Kidney (tissue), 14 donors: Measurements from ENCODE around the gene TRPC4AP. TPM values are rescaled to one million over a fixed set of nuclear protein-coding genes. Genes with fewer than 3 reads are reported as not detected.

Experiments
- DNase-seq, 5 donors: peaks; one replicate each; pipeline ENCODE4 v3.0.0-alpha.2; 2013 to 2020
- FAIRE-seq: peaks from 2 replicates; lab custom pipeline; 2012; peaks lifted over from hg19 to GRCh38; lab: Jason Lieb, UNC
- H3K27ac ChIP-seq, 2 donors: one replicate each; pipeline ENCODE4 v1.7.0; 2013; ENCODE audit warnings: low read depth in 2 of 2, low read length in 2 of 2, inconsistent platforms in 1 of 2
- H3K27me3 ChIP-seq: one replicate; pipeline ENCODE4 v1.7.1; 2013; ENCODE audit warnings: low read length, inconsistent platforms; ENCODE audit not compliant: control insufficient read depth, insufficient read depth
- H3K36me3 ChIP-seq, 3 donors: one replicate each; pipeline versions ENCODE4 v1.7.0 to v1.7.1; 2013; ENCODE audit warnings: low read length in 3 of 3, control low read depth in 1 of 3, inconsistent platforms in 1 of 3; ENCODE audit not compliant: insufficient read depth in 3 of 3, control insufficient read depth in 2 of 3
- H3K4me1 ChIP-seq, 3 donors: one replicate each; pipeline versions ENCODE4 v1.7.0 to v1.7.1; 2013; ENCODE audit warnings: low read length in 3 of 3, inconsistent platforms in 1 of 3, low read depth in 1 of 3; ENCODE audit not compliant: control insufficient read depth in 2 of 3, insufficient read depth in 2 of 3
- H3K4me3 ChIP-seq, 3 donors: one replicate each; pipeline versions ENCODE4 v1.7.0 to v1.8.1; 2013; ENCODE audit warnings: low read length in 3 of 3, control low read depth in 1 of 3, inconsistent platforms in 1 of 3
- H3K9ac ChIP-seq, 3 donors: one replicate each; pipeline versions ENCODE4 v1.7.0 to v1.7.1; 2013; ENCODE audit warnings: low read length in 3 of 3, control low read depth in 1 of 3, inconsistent platforms in 1 of 3
- H3K9me3 ChIP-seq, 3 donors: one replicate each; pipeline versions ENCODE4 v1.7.0 to v1.7.1; 2013; ENCODE audit warnings: low read length in 3 of 3, control low read depth in 1 of 3, inconsistent platforms in 1 of 3; ENCODE audit not compliant: control insufficient read depth in 2 of 3, insufficient read depth in 1 of 3
- intact Hi-C: fragments of 100-400 bp; cut with DNase I; formaldehyde crosslinking; loops from one replicate; pipeline ENCODE4 v1.11.1; 2022
- polyA plus RNA-seq: library from polyadenylated mRNA; stranded (reverse); fragments of 350-450 nt; fragmentation: Illumina TruSeq; extraction: RNeasy Lipid Tissue Mini Kit (QIAGEN cat#74804); gene quantifications from one replicate; pipeline ENCODE4 v1.2.3, GENCODE V29; 2014; ENCODE audit warnings: low read depth, low replicate concordance; ENCODE audit not compliant: insufficient read depth
- total RNA-seq: library from RNA; stranded (reverse); fragmentation: NEBNext Ultra II Directional; extraction: Animal tissue kit (Norgen Biotek cat#: 25700); gene quantifications from one replicate; pipeline ENCODE4 v1.2.1, GENCODE V29; 2021
- TF ChIP-seq, protein P1 (sequence below): IDR thresholded peaks from 3 replicates; pipeline ENCODE4 v1.5.1; 2012; ENCODE audit warnings: mild to moderate bottlenecking, moderate library complexity, borderline replicate concordance; ENCODE audit not compliant: insufficient read depth; ENCODE audit errors: extremely low read depth
- donor health status: control.
- donor health status: control.
- donor health status: control.
- donor health status: control.
- donor health status: control.
- donor health status: DM: yes; HTN: yes; CAD: no.
- donor health status: Normal renal cell carcinoma (clear cell type).

TRPC4AP gene
- total and polyA plus RNA-seq, 2 donors from 2014 or later = 36.5 to 51.2 TPM

DNA sequence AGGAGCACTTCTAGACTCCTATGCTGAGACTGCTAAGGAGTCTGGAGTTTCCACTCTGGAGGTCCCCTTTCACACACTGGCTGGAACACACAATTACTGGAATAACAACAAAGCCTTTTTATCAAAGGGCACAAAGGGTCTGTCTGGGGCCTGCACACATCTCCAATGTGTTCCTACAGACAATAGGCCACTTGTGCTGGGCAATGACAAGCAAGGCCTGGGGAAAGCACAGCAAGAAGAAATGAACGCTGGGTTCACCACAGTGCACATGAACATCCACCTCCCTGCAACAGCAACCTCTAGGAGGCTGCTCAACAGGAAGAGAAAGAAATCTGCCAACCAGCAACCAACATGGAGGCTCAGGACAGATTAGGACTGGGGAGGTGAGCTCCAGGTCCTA, 43.9 kb downstream of the TRPC4AP start:
- Histone ChIP-seq H3K27ac (no peak overlapping the region), H3K9me3 (no peaks in the 10 kb centered on the region), H3K4me1 (no peaks in the 10 kb centered on the region), H3K4me3 (no peak overlapping the region), H3K27me3 (no peaks in the 10 kb centered on the region), H3K9ac (no peak overlapping the region), H3K36me3 (peaks cover 4 to 32% (median 29%) of the 10 kb centered on the region in 3 donors)
- intact Hi-C loops = no loop called here
- TF ChIP-seq, protein P1, sequence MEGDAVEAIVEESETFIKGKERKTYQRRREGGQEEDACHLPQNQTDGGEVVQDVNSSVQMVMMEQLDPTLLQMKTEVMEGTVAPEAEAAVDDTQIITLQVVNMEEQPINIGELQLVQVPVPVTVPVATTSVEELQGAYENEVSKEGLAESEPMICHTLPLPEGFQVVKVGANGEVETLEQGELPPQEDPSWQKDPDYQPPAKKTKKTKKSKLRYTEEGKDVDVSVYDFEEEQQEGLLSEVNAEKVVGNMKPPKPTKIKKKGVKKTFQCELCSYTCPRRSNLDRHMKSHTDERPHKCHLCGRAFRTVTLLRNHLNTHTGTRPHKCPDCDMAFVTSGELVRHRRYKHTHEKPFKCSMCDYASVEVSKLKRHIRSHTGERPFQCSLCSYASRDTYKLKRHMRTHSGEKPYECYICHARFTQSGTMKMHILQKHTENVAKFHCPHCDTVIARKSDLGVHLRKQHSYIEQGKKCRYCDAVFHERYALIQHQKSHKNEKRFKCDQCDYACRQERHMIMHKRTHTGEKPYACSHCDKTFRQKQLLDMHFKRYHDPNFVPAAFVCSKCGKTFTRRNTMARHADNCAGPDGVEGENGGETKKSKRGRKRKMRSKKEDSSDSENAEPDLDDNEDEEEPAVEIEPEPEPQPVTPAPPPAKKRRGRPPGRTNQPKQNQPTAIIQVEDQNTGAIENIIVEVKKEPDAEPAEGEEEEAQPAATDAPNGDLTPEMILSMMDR = no peak
- no peak for DNase-seq
- FAIRE-seq = no peak

DNA sequence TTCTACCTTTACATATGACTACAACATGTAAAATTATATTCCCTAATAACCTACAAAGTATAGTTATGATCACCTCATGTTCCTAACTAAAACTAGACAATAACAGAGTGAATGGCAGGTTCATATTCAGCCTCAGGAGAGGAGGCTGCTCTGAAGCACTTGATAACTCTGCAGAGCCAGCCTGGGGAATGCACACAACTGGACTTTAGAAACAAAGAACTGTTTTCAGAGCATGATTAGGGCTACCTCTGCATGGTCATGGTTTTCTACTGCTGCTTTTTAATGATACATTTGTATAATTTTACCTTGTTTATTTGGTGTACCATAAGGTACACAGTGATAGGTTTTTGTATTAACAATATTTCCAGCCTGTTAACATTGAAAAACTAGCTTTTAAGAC, 50.3 kb downstream of the TRPC4AP start:
- TF ChIP-seq, protein P1 = no peak
- H3K36me3 ChIP-seq = peaks cover 2 to 14% (median 13%) of the 10 kb centered on the region in 3 donors
- no peaks in the 10 kb centered on the region for H3K9me3 ChIP-seq

DNA sequence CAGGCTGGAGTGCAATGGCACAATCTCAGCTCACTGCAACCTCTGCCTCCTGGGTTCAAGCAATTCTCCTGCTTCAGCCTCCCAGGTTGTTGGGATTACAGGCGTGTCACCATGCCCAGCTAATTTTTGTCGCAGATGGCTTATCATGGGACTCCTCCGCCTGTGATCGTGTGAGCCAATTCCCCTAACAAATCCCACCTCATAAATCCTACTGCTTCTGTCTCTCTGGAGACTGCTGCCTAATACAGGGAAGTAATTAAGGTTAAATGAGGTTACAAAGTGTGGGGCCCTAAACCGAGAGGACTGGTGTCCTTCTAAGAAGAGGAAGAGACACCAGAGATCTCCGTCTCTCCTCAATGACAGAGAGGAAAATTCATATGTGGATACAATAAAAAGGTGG, 52.0 kb downstream of the TRPC4AP start:
- no peak overlapping the region for H3K4me3 ChIP-seq
- DNase-seq (no peak), FAIRE-seq (no peak)
- H3K9me3 ChIP-seq = no peaks in the 10 kb centered on the region
- no peak overlapping the region for H3K27ac ChIP-seq
- H3K27me3 ChIP-seq = no peaks in the 10 kb centered on the region
- intact Hi-C loops = no loop called here
- TF ChIP-seq, protein P1 = no peak
- H3K4me1 ChIP-seq = peaks cover 0 to 2% (median 0%) of the 10 kb centered on the region in 3 donors
- H3K9ac ChIP-seq = no peak overlapping the region
- peaks cover 2 to 13% (median 9%) of the 10 kb centered on the region in 3 donors for H3K36me3 ChIP-seq

More for the DNA sequence above, 50.3 kb downstream of the TRPC4AP start:
- Histone ChIP-seq H3K27me3 (no peaks in the 10 kb centered on the region), H3K4me3 (no peak overlapping the region), H3K4me1 (peaks cover 0 to 2% (median 0%) of the 10 kb centered on the region in 3 donors), H3K27ac (no peak overlapping the region), H3K9ac (no peak overlapping the region)
- FAIRE-seq (no peak), DNase-seq (no peak)
- intact Hi-C loops = no loop called here
